HCT116 (cell line): Measurements from ENCODE around the gene EFCAB8. TPM values are rescaled to one million over a fixed set of nuclear protein-coding genes. Genes with fewer than 3 reads are reported as not detected.

ENCODE experiments used
- ATAC-seq: fragments of 200-7000 bp; cut with Tn5 transposase; 2 replicates; pipeline ENCODE4 v1.9.1; 2020; ENCODE audit warnings: mild to moderate bottlenecking, moderate library complexity
- BruUV-seq: library from RNA; stranded (reverse); fragments of 400-500 nt; replicated peaks from 2 replicates; lab custom pipeline; 2021; lab: Mats Ljungman, UMichigan
- CTCF ChIA-PET: fragments of 300-600 bp; sonication (Branson Sonifier 250); formaldehyde crosslinking; loops from one replicate; lab custom pipeline; 2021; ENCODE audit warnings: antibody characterized with exemption; lab: Charles Lee
- POLR2A ChIA-PET: fragments of 300-600, 350-600 bp; sonication (Branson Sonifier 250); formaldehyde crosslinking; loops from one replicate; lab custom pipeline; 2021; ENCODE audit warnings: antibody characterized with exemption; lab: Charles Lee
- RAD21 ChIA-PET, 2 experiments: fragments of 300-600 bp; sonication (Branson Sonifier 250); formaldehyde crosslinking; loops; one replicate each; lab custom pipeline; 2023; ENCODE audit warnings: low total read pairs in 2 of 2; ENCODE audit not compliant: uncharacterized antibody in 2 of 2, unreplicated experiment in 2 of 2, low non-redundant PET in 1 of 2; lab: Charles Lee
- DNase-seq: peaks from one replicate; pipeline ENCODE4 v3.0.0-alpha.2; 2010; ENCODE audit warnings: low read depth, low spot score
- H2AFZ ChIP-seq: fragments of 200-600 bp; shearing (Covaris generic), sonication (generic); 2 replicates; pipeline ENCODE4 v1.6.1; 2017; ENCODE audit warnings: low read depth, mixed run types, mixed read lengths, antibody characterized with exemption, low read length; ENCODE audit not compliant: poor library complexity, severe bottlenecking
- H3K27ac ChIP-seq: 2 replicates; pipeline ENCODE4 v1.5.1; 2012; ENCODE audit warnings: low read depth, low read length
- H3K27me3 ChIP-seq: fragments of 200-600 bp; sonication (generic); 2 replicates; pipeline ENCODE4 v1.6.1; 2016; ENCODE audit warnings: mixed run types, low read length, mixed read lengths; ENCODE audit not compliant: insufficient read depth
- H3K36me3 ChIP-seq, 2 experiments: fragments of 200-500 bp in 1 of 2; fragments of 200-600 bp in 1 of 2; sonication (Bioruptor generic) in 1 of 2; sonication (generic) in 1 of 2; 2 replicates each; pipeline versions ENCODE4 v1.5.1 to v1.6.1; 2014 to 2016; ENCODE audit warnings: low read length in 2 of 2, inconsistent platforms in 1 of 2, mixed read lengths in 1 of 2, mixed run types in 1 of 2; ENCODE audit not compliant: insufficient read depth in 2 of 2, control insufficient read depth in 1 of 2
- H3K4me1 ChIP-seq, 2 experiments: fragments of 200-600 bp in 1 of 2; sonication (generic) in 1 of 2; 2 replicates each; pipeline versions ENCODE4 v1.5.1 to v1.6.1; 2012 to 2017; ENCODE audit warnings: low read length in 2 of 2, inconsistent platforms in 1 of 2, mild to moderate bottlenecking in 1 of 2, mixed read lengths in 1 of 2, mixed run types in 1 of 2, moderate library complexity in 1 of 2; ENCODE audit not compliant: insufficient read depth in 2 of 2, control insufficient read depth in 1 of 2
- H3K4me2 ChIP-seq: fragments of 200-600 bp; sonication (generic); 2 replicates; pipeline ENCODE4 v1.6.1; 2017; ENCODE audit warnings: mixed run types, low read length, mixed read lengths
- H3K4me3 ChIP-seq, 2 experiments: fragments of 200-600 bp in 1 of 2; sonication (generic) in 1 of 2; replicated peaks in 1 of 2; 2 replicates each; pipeline ENCODE4 v1.5.1; 2011 to 2016; ENCODE audit warnings: low read length in 2 of 2, control low read depth in 1 of 2, low read depth in 1 of 2, mild to moderate bottlenecking in 1 of 2, mixed read lengths in 1 of 2, mixed run types in 1 of 2
- H3K79me2 ChIP-seq: fragments of 200-600 bp; sonication (generic); 2 replicates; pipeline ENCODE4 v1.6.1; 2017; ENCODE audit warnings: mild to moderate bottlenecking, mixed run types, low read length, moderate library complexity, mixed read lengths; ENCODE audit not compliant: insufficient read depth
- H3K9ac ChIP-seq: fragments of 200-600 bp; sonication (generic); 2 replicates; pipeline ENCODE4 v1.6.1; 2016; ENCODE audit warnings: low read length, mixed read lengths
- H3K9me2 ChIP-seq: fragments of 200-600 bp; sonication (generic), shearing (Covaris generic); 2 replicates; pipeline ENCODE4 v1.6.1; 2017; ENCODE audit warnings: mixed run types, mild to moderate bottlenecking, moderate library complexity; ENCODE audit not compliant: insufficient read depth
- H3K9me3 ChIP-seq, 2 experiments: fragments of 200-500 bp in 1 of 2; fragments of 200-600 bp in 1 of 2; sonication (Bioruptor generic) in 1 of 2; sonication (generic) in 1 of 2; 2 replicates each; pipeline ENCODE4 v1.6.1; 2014 to 2017; ENCODE audit warnings: low read length in 2 of 2, mixed read lengths in 2 of 2, inconsistent platforms in 1 of 2, low read depth in 1 of 2, mild to moderate bottlenecking in 1 of 2, mixed run types in 1 of 2, moderate library complexity in 1 of 2; ENCODE audit not compliant: control insufficient read depth in 1 of 2, insufficient read depth in 1 of 2
- H4K20me1 ChIP-seq: fragments of 200-600 bp; sonication (generic), shearing (Covaris generic); 2 replicates; pipeline ENCODE4 v1.6.1; 2017; ENCODE audit warnings: mixed run types, mild to moderate bottlenecking, moderate library complexity; ENCODE audit not compliant: insufficient read depth
- CBX3 ChIP-seq: IDR thresholded peaks from 2 replicates; pipeline ENCODE4 v1.6.1; 2012; ENCODE audit warnings: low read depth
- CEBPB ChIP-seq: IDR thresholded peaks from 2 replicates; pipeline ENCODE4 v1.6.1; 2012; ENCODE audit warnings: low read depth
- EGR1 ChIP-seq: IDR thresholded peaks from 2 replicates; pipeline ENCODE4 v1.6.1; 2012; ENCODE audit warnings: low read depth
- ELF1 ChIP-seq: IDR thresholded peaks from 2 replicates; pipeline ENCODE4 v1.6.1; 2012; ENCODE audit warnings: low read depth, borderline replicate concordance
- EZH2 ChIP-seq: fragments of 200-600 bp; sonication (generic); IDR thresholded peaks from 2 replicates; pipeline ENCODE4 v1.6.1; 2017; ENCODE audit warnings: antibody characterized with exemption, mixed run types
- EZH2phosphoT487 ChIP-seq: fragments of 200-600 bp; IDR thresholded peaks from 2 replicates; pipeline ENCODE4 v1.6.1; 2018; ENCODE audit warnings: antibody characterized with exemption, borderline replicate concordance
- POLR2AphosphoS5 ChIP-seq: IDR thresholded peaks from 2 replicates; pipeline ENCODE4 v1.6.1; 2011; ENCODE audit warnings: mild to moderate bottlenecking, low read depth, low read length, moderate library complexity
- SIN3A ChIP-seq: IDR thresholded peaks from 2 replicates; pipeline ENCODE4 v1.6.1; 2012; ENCODE audit warnings: low read depth
- SP1 ChIP-seq: IDR thresholded peaks from 2 replicates; pipeline ENCODE4 v1.6.1; 2012; ENCODE audit warnings: low read depth
- YY1 ChIP-seq: IDR thresholded peaks from 2 replicates; pipeline ENCODE4 v1.6.1; 2011; ENCODE audit warnings: low read length, low read depth, moderate library complexity, mild to moderate bottlenecking; ENCODE audit not compliant: insufficient replicate concordance; ENCODE audit errors: extremely low read depth
- intact Hi-C: fragments of 100-400 bp; cut with micrococcal nuclease; formaldehyde crosslinking; loops from 2 replicates; pipeline ENCODE4 v1.10.0; 2022
- total RNA-seq: library from RNA; stranded (reverse); gene quantifications from one replicate; pipeline ENCODE4 v1.2.1, GENCODE V29; 2021; ENCODE audit not compliant: unreplicated experiment
- TF ChIP-seq, protein P1 (sequence below): IDR thresholded peaks from 2 replicates; pipeline ENCODE4 v1.6.1; 2012
- TF ChIP-seq, protein P2 (sequence below): IDR thresholded peaks from 2 replicates; pipeline ENCODE4 v1.6.1; 2012; ENCODE audit warnings: low read depth
- TF ChIP-seq, protein P3 (sequence below), 3 experiments: fragments of 200-600 bp in 1 of 3; sonication (generic) in 1 of 3; IDR thresholded peaks in 2 of 3; conservative IDR thresholded peaks in 1 of 3; 2 replicates each; pipeline ENCODE4 v1.5.1; 2012 to 2017; ENCODE audit warnings: low read depth in 2 of 3, low read length in 2 of 3, antibody characterized with exemption in 1 of 3, borderline replicate concordance in 1 of 3, control low read depth in 1 of 3, mild to moderate bottlenecking in 1 of 3, mixed read lengths in 1 of 3, mixed run types in 1 of 3, moderate library complexity in 1 of 3; ENCODE audit not compliant: insufficient read depth in 1 of 3

Gene EFCAB8
- total RNA-seq, 1 experiment from 2014 or later = 0.42 TPM

DNA sequence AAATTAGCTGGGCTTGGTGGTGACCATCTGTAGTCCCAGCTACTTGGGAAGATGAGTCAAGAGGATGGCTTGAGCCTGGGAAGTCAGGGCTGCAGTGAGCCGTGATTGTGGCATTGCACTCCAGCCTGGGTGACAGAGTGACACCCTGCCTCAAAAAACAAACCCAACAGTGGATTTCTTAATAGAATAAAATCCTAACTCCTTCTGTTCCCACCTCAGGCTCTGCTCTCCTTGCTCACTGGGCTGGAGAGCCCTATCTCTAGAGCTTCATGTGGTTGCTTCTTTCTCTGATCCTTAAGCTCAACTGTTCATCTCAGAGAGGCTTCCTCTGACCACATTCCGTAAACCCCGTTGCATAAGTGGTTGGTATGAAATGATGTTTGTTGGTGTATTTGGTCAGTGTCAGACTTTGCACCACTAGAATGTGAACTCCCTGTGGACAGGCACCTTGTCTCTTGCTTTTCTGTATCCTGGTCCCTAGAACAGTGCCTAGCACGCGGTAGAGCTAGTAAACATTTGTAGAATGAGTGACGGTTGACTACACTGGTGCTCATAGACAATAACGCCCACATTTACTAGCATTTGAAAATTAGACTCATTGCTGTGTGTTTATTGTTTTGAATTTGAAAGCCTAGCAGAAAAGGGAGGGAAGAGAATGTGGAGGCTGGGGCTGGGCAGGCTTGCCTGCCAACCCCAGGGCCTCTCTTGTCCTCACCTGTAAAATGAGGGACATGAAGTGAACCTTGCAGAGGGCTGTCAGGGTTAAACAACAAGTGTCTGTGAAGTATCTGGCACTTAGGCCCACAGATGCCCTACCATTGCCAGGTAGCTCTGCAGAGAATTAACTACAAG is 34.8 kb upstream of the EFCAB8 start:
- Histone ChIP-seq H3K4me1 (peaks cover 8 to 35% of the 10 kb centered on the region in 2 experiments; a peak in 3 of 4 replicates), H4K20me1 (peaks cover 19% of the 10 kb centered on the region; the same call in 1 of the 2 replicates), H3K4me2 (no peak overlapping the region), H3K79me2 (peaks cover 86% of the 10 kb centered on the region)
- ChIA-PET RAD21 (no interaction called here), CTCF (no interaction called here), POLR2A (no interaction called here)
- TF ChIP-seq YY1 (no peak), EZH2phosphoT487 (no peak), POLR2AphosphoS5 (no peak), SIN3A (no peak), ELF1 (no peak), EGR1 (no peak), EZH2 (no peak), CBX3 (no peak), SP1 (no peak), CEBPB (no peak)
- TF ChIP-seq, protein P1, sequence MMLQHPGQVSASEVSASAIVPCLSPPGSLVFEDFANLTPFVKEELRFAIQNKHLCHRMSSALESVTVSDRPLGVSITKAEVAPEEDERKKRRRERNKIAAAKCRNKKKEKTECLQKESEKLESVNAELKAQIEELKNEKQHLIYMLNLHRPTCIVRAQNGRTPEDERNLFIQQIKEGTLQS = no peak
- TF ChIP-seq, protein P2, sequence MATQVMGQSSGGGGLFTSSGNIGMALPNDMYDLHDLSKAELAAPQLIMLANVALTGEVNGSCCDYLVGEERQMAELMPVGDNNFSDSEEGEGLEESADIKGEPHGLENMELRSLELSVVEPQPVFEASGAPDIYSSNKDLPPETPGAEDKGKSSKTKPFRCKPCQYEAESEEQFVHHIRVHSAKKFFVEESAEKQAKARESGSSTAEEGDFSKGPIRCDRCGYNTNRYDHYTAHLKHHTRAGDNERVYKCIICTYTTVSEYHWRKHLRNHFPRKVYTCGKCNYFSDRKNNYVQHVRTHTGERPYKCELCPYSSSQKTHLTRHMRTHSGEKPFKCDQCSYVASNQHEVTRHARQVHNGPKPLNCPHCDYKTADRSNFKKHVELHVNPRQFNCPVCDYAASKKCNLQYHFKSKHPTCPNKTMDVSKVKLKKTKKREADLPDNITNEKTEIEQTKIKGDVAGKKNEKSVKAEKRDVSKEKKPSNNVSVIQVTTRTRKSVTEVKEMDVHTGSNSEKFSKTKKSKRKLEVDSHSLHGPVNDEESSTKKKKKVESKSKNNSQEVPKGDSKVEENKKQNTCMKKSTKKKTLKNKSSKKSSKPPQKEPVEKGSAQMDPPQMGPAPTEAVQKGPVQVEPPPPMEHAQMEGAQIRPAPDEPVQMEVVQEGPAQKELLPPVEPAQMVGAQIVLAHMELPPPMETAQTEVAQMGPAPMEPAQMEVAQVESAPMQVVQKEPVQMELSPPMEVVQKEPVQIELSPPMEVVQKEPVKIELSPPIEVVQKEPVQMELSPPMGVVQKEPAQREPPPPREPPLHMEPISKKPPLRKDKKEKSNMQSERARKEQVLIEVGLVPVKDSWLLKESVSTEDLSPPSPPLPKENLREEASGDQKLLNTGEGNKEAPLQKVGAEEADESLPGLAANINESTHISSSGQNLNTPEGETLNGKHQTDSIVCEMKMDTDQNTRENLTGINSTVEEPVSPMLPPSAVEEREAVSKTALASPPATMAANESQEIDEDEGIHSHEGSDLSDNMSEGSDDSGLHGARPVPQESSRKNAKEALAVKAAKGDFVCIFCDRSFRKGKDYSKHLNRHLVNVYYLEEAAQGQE = no peak
- TF ChIP-seq, protein P3, sequence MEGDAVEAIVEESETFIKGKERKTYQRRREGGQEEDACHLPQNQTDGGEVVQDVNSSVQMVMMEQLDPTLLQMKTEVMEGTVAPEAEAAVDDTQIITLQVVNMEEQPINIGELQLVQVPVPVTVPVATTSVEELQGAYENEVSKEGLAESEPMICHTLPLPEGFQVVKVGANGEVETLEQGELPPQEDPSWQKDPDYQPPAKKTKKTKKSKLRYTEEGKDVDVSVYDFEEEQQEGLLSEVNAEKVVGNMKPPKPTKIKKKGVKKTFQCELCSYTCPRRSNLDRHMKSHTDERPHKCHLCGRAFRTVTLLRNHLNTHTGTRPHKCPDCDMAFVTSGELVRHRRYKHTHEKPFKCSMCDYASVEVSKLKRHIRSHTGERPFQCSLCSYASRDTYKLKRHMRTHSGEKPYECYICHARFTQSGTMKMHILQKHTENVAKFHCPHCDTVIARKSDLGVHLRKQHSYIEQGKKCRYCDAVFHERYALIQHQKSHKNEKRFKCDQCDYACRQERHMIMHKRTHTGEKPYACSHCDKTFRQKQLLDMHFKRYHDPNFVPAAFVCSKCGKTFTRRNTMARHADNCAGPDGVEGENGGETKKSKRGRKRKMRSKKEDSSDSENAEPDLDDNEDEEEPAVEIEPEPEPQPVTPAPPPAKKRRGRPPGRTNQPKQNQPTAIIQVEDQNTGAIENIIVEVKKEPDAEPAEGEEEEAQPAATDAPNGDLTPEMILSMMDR (IDR thresholded peaks at IDR 0.05 in 2 of 3, conservative IDR thresholded peaks at IDR 0.05 in 1 of 3; ENCODE audit: borderline replicate concordance in 1 of 3, insufficient read depth in 1 of 3, low read depth in 2 of 3, low read length in 2 of 3) = no peak
- TF ChIP-seq, all 23 proteins: peak for 0
- Histone ChIP-seq H3K36me3 (peaks cover 10 to 17% of the 10 kb centered on the region in 2 experiments), H2AFZ (no peak overlapping the region), H3K9me3 (no peaks in the 10 kb centered on the region), H3K4me3 (no peak overlapping the region), H3K27me3 (no peaks in the 10 kb centered on the region), H3K9ac (no peak overlapping the region), H3K27ac (no peak overlapping the region), H3K9me2 (no peaks in the 10 kb centered on the region)
- BruUV-seq = no TSS peak
- intact Hi-C loops = no loop called here
- ATAC-seq = no peak
- DNase-seq = no peak
